K562 (cell line): ENCODE results near the gene ZIC3. TPM values are rescaled to one million over a fixed set of nuclear protein-coding genes. Genes with fewer than 3 reads are reported as not detected.

Source experiments
- ATAC-seq: fragments of 200-7000 bp; cut with Tn5 transposase; 3 replicates; pipeline ENCODE4 v1.9.1; 2020; ENCODE audit warnings: moderate library complexity
- BruUV-seq: library from RNA; stranded (reverse); fragments of 400-500 nt; replicated peaks from 2 replicates; lab custom pipeline; 2021; lab: Mats Ljungman, UMichigan
- CTCF ChIA-PET: fragments of 300-600 bp; formaldehyde crosslinking; extraction: SDS; loops from one replicate; lab custom pipeline; 2021; ENCODE audit warnings: low intra/inter-chr PET ratio; lab: Yijun Ruan, JAX
- POLR2A ChIA-PET: fragments of 300-600, 350-650 bp; sonication (Branson Sonifier 250); formaldehyde crosslinking; extraction: SDS; loops from one replicate; lab custom pipeline; 2021; ENCODE audit warnings: antibody characterized with exemption, inconsistent platforms; lab: Yijun Ruan, JAX
- DNase-seq, 4 experiments: peaks; one replicate each; pipeline versions ENCODE4 v3.0.0 to v3.0.0-alpha.2; 2011 to 2018; ENCODE audit warnings: low spot score in 3 of 4, mixed read lengths in 3 of 4; ENCODE audit errors: extremely low read depth in 1 of 4
- FAIRE-seq: peaks from 2 replicates; lab custom pipeline; 2011; peaks lifted over from hg19 to GRCh38; lab: Jason Lieb, UNC
- H2AFZ ChIP-seq: 2 replicates; pipeline ENCODE4 v1.6.0; 2011; ENCODE audit warnings: low read depth, low read length, control low read depth, inconsistent platforms
- H3K27ac ChIP-seq: fragments of 200-600 bp; 3 replicates; pipeline ENCODE4 v1.8.0; 2011; ENCODE audit warnings: low read depth, mild to moderate bottlenecking, control low read depth, inconsistent platforms, low read length, moderate library complexity, mixed read lengths; ENCODE audit errors: extremely low read depth
- H3K27me3 ChIP-seq, 2 experiments: fragments of 300-600 bp in 1 of 2; 2 replicates in 1 of 2; 3 replicates in 1 of 2; pipeline versions ENCODE4 v1.6.0 to v1.8.0; 2011; ENCODE audit warnings: inconsistent platforms in 2 of 2, low read length in 2 of 2, mild to moderate bottlenecking in 1 of 2, mixed read lengths in 1 of 2, moderate library complexity in 1 of 2; ENCODE audit not compliant: control insufficient read depth in 2 of 2, insufficient read depth in 2 of 2
- H3K36me3 ChIP-seq: fragments of 300-600 bp; 3 replicates; pipeline ENCODE4 v1.8.0; 2011; ENCODE audit warnings: mild to moderate bottlenecking, low read length, inconsistent platforms; ENCODE audit not compliant: control insufficient read depth, insufficient read depth
- H3K4me1 ChIP-seq, 2 experiments: fragments of 200-600 bp in 1 of 2; replicated peaks in 1 of 2; 2 replicates in 1 of 2; 3 replicates in 1 of 2; pipeline versions ENCODE4 v1.5.1 to v1.8.0; 2011; ENCODE audit warnings: inconsistent platforms in 2 of 2, low read length in 2 of 2, mild to moderate bottlenecking in 1 of 2, mixed read lengths in 1 of 2, moderate library complexity in 1 of 2; ENCODE audit not compliant: control insufficient read depth in 2 of 2, insufficient read depth in 2 of 2
- H3K4me2 ChIP-seq: 2 replicates; pipeline ENCODE4 v1.6.1; 2011; ENCODE audit warnings: low read length, control low read depth, inconsistent platforms, mixed read lengths; ENCODE audit not compliant: insufficient read depth
- H3K4me3 ChIP-seq: fragments of 200-600 bp; sonication (generic), shearing (Covaris generic); 2 replicates; pipeline ENCODE4 v1.5.1; 2016; ENCODE audit warnings: control low read depth, inconsistent platforms
- H3K79me2 ChIP-seq: fragments of 200-600 bp; 3 replicates; pipeline ENCODE4 v1.8.0; 2011; ENCODE audit warnings: low read length, inconsistent platforms; ENCODE audit not compliant: control insufficient read depth, insufficient read depth
- H3K9ac ChIP-seq, 2 experiments: 2 replicates each; pipeline versions ENCODE4 v1.6.0 to v1.6.1; 2011; ENCODE audit warnings: low read depth in 2 of 2, low read length in 2 of 2, control low read depth in 1 of 2, inconsistent platforms in 1 of 2, mild to moderate bottlenecking in 1 of 2, mixed read lengths in 1 of 2; ENCODE audit not compliant: insufficient read depth in 1 of 2
- H3K9me1 ChIP-seq: one replicate; pipeline ENCODE4 v1.6.0; 2011; ENCODE audit warnings: inconsistent platforms, mild to moderate bottlenecking, low read length, moderate library complexity; ENCODE audit not compliant: control insufficient read depth, insufficient read depth
- H3K9me3 ChIP-seq: replicated peaks from 2 replicates; pipeline ENCODE4 v1.5.1; 2011; ENCODE audit warnings: low read depth, low read length, inconsistent platforms; ENCODE audit not compliant: control insufficient read depth, insufficient read depth
- H4K20me1 ChIP-seq: replicated peaks from 2 replicates; pipeline ENCODE4 v1.6.1; 2011; ENCODE audit warnings: low read length, inconsistent platforms, mixed read lengths; ENCODE audit not compliant: control insufficient read depth, insufficient read depth
- BDP1 ChIP-seq: IDR thresholded peaks from 3 replicates; pipeline ENCODE4 v1.6.1; 2011; ENCODE audit not compliant: insufficient read length, insufficient read depth
- CHD2 ChIP-seq: IDR thresholded peaks from 2 replicates; pipeline ENCODE4 v1.6.1; 2011; ENCODE audit warnings: low read depth, low read length
- ETS1 ChIP-seq: conservative IDR thresholded peaks from 2 replicates; pipeline ENCODE4 v1.6.1; 2011; ENCODE audit warnings: low read depth, mild to moderate bottlenecking, low read length; ENCODE audit not compliant: control insufficient read depth
- HMGXB4 ChIP-seq: sonication (generic); formaldehyde crosslinking; IDR thresholded peaks from 2 replicates; pipeline ENCODE4 v1.8.1; 2023; ENCODE audit warnings: mild to moderate bottlenecking, missing genetic modification reagents
- KAT8 ChIP-seq: fragments of 450-650 bp; IDR thresholded peaks from 2 replicates; pipeline ENCODE4 v1.6.1; 2016; ENCODE audit warnings: low read depth, mild to moderate bottlenecking
- MAFK ChIP-seq: IDR thresholded peaks from 2 replicates; pipeline ENCODE4 v1.6.1; 2011; ENCODE audit warnings: low read length, improper control_type of control experiment
- U2AF1 ChIP-seq: fragments of 200-400 bp; formaldehyde crosslinking; optimal IDR thresholded peaks from 2 replicates; pipeline ENCODE3; 2017; ENCODE audit warnings: mild to moderate bottlenecking, low read depth, low read length, moderate library complexity
- ZNF124 ChIP-seq: sonication (generic); formaldehyde crosslinking; IDR thresholded peaks from 2 replicates; pipeline ENCODE4 v1.8.1; 2022; ENCODE audit warnings: missing genetic modification reagents
- ZNF197 ChIP-seq: fragments of 200-800 bp; sonication (Bioruptor generic); IDR thresholded peaks from 2 replicates; pipeline ENCODE4 v1.6.1; 2016; ENCODE audit warnings: low read depth, missing genetic modification characterization, missing compliant biosample characterization
- ZNF318 ChIP-seq, 2 experiments: fragments of 450-650 bp; IDR thresholded peaks; 2 replicates each; pipeline ENCODE4 v1.6.1; 2016; ENCODE audit warnings: mild to moderate bottlenecking in 2 of 2, borderline replicate concordance in 1 of 2, low read depth in 1 of 2, moderate library complexity in 1 of 2
- ZNF384 ChIP-seq: IDR thresholded peaks from 2 replicates; pipeline ENCODE4 v1.6.1; 2012; ENCODE audit warnings: low read depth, low read length, improper control_type of control experiment
- WGBS: fragments of 100-300 bp; shearing (Covaris generic); methylation state at CpG from one replicate; pipeline ENCODE4 v1.1.6; 2016; ENCODE audit warnings: low coverage, mixed read lengths; ENCODE audit not compliant: insufficient coverage; ENCODE audit errors: missing lambda C conversion rate; 5-methylcytosine and 5-hydroxymethylcytosine counted together
- in situ Hi-C: fragments of 300-500 bp; cut with MboI; formaldehyde crosslinking; loops from 4 replicates; pipeline ENCODE4 v1.15.0; 2018; ENCODE audit warnings: inconsistent platforms, mixed read lengths
- intact Hi-C: fragments of 100-400 bp; cut with micrococcal nuclease; formaldehyde crosslinking; loops from 2 replicates; pipeline ENCODE4 v1.14.2; 2022
- polyA plus RNA-seq, 8 experiments: library from polyadenylated mRNA; depleted of rRNA in 4 of 8; stranded (reverse) in 5 of 8; unstranded in 3 of 8; fragments of >200 nt; fragmentation: Nextera tagmentation in 2 of 8; fragmentation: Illumina TruSeq in 1 of 8; extraction: Ambion mirVana in 2 of 8; extraction: Trizol in 1 of 8; gene quantifications; 2 replicates each; pipeline versions ENCODE4 v1.2.1 to v1.2.3, GENCODE V29; 2011 to 2014; ENCODE audit warnings: inconsistent platforms in 1 of 8, missing spikeins in 1 of 8
- total RNA-seq, 7 experiments: library from RNA; depleted of rRNA in 6 of 7; stranded (reverse); fragments of >200 nt in 6 of 7; fragmentation: Illumina TruSeq in 2 of 7; extraction: Trizol in 2 of 7; gene quantifications; 2 replicates each; pipeline versions ENCODE4 v1.2.1 to v1.2.3, GENCODE V29; 2011 to 2021; ENCODE audit warnings: low replicate concordance in 1 of 7

The ZIC3 gene
- total and polyA plus RNA-seq, 9 of the 15 experiments (the other 6 are each of a cell fraction or from before 2014, with no cell fraction given): not detected

GRCh38 chrX:137547291-137547690 lies 18.6 kb upstream of the ZIC3 start:
- no peak overlapping the region for H3K9ac ChIP-seq
- intact Hi-C loops: no loop called here
- no TSS peak for BruUV-seq
- TF ChIP-seq ZNF197 (CRISPR knock-in tag) (no peak), ZNF318 (IDR thresholded peaks at IDR 0.05; ENCODE audit: borderline replicate concordance in 1 of 2, low read depth in 1 of 2) (no peak), U2AF1 (no peak), ETS1 (no peak), CHD2 (no peak), KAT8 (no peak), BDP1 (no peak), ZNF124 (CRISPR knock-in tag) (no peak), ZNF384 (no peak), MAFK (no peak), HMGXB4 (no peak)

More at GRCh38 chrX:137547291-137547690, 18.6 kb upstream of the ZIC3 start:
- POLR2A ChIA-PET: no interaction called here
- Histone ChIP-seq H3K4me2 (no peak overlapping the region), H3K27ac (no peak overlapping the region), H3K79me2 (no peaks in the 10 kb centered on the region), H4K20me1 (no peaks in the 10 kb centered on the region), H2AFZ (no peak overlapping the region), H3K36me3 (no peaks in the 10 kb centered on the region), H3K4me1 (no peaks in the 10 kb centered on the region), H3K9me3 (no peaks in the 10 kb centered on the region), H3K27me3 (peaks cover 2 to 58% of the 10 kb centered on the region in 2 experiments; a peak in 4 of 5 replicates), H3K9me1 (no peaks in the 10 kb centered on the region), H3K4me3 (no peak overlapping the region)
- no peak for DNase-seq
- no peak for ATAC-seq
- CTCF ChIA-PET: no interaction called here
- in situ Hi-C loops: no loop called here
- no peak for FAIRE-seq
- 8% methylated on average over 8 of the region's 28 CpGs for WGBS
